NCI-H1105 (cell line): ENCODE results near the gene ERC2.

Source experiments
- DNase-seq: peaks from one replicate; lab custom pipeline; 2025; lab: John Stamatoyannopoulos, UW

ERC2 gene

GRCh38 chr3:55826731-55827496, 641.4 kb downstream of the ERC2 start:
- no peak for DNase-seq

GRCh38 chr3:55826097-55826496, 642.2 kb downstream of the ERC2 start:
- DNase-seq, result no peak

- DNase-seq, result no peak
Observed at GRCh38 chr3:55824406-55824805, 643.9 kb downstream of the ERC2 start.

GRCh38 chr3:55823829-55824228, 644.4 kb downstream of the ERC2 start:
- DNase-seq, result no peak

GRCh38 chr3:55823001-55823400, 645.3 kb downstream of the ERC2 start:
- no peak for DNase-seq

- DNase-seq, result no peak
Observed at GRCh38 chr3:55819005-55819404, 649.3 kb downstream of the ERC2 start.

GRCh38 chr3:55818485-55818884, 649.8 kb downstream of the ERC2 start:
- no peak for DNase-seq

- DNase-seq, result no peak
Observed at GRCh38 chr3:55816794-55817576, 651.3 kb downstream of the ERC2 start.

- DNase-seq, result no peak
Observed at GRCh38 chr3:55815262-55815661, 653.0 kb downstream of the ERC2 start.

GRCh38 chr3:55813268-55814097, 654.8 kb downstream of the ERC2 start:
- no peak for DNase-seq

GRCh38 chr3:55812394-55813013, 655.8 kb downstream of the ERC2 start:
- no peak for DNase-seq

- DNase-seq, result no peak
Observed at GRCh38 chr3:55807210-55807609, 661.1 kb downstream of the ERC2 start.

- no peak for DNase-seq
Observed at GRCh38 chr3:55805169-55805568, 663.1 kb downstream of the ERC2 start.

GRCh38 chr3:55804170-55805095, 663.8 kb downstream of the ERC2 start:
- no peak for DNase-seq

GRCh38 chr3:55802816-55803215, 665.5 kb downstream of the ERC2 start:
- no peak for DNase-seq

- no peak for DNase-seq
Observed at GRCh38 chr3:55801676-55802075, 666.6 kb downstream of the ERC2 start.

- no peak for DNase-seq
Observed at GRCh38 chr3:55801068-55801467, 667.2 kb downstream of the ERC2 start.

GRCh38 chr3:55797775-55798174, 670.5 kb downstream of the ERC2 start:
- DNase-seq, result no peak

- DNase-seq, result no peak
Observed at GRCh38 chr3:55797084-55797483, 671.2 kb downstream of the ERC2 start.

- no peak for DNase-seq
Observed at GRCh38 chr3:55796533-55796932, 671.7 kb downstream of the ERC2 start.

GRCh38 chr3:55795746-55796145, 672.5 kb downstream of the ERC2 start:
- no peak for DNase-seq
